Left ventricle myocardium inferior (tissue), 1 donor: ENCODE data around the gene HLA-F. TPM values are rescaled to one million over a fixed set of nuclear protein-coding genes. Genes with fewer than 3 reads are reported as not detected.

Experiments
- DNase-seq: peaks from one replicate; pipeline ENCODE4 v3.0.0-alpha.2; 2020
- H3K27ac ChIP-seq: fragments of 200-600 bp; replicated peaks from 2 replicates; pipeline ENCODE4 v1.8.0; 2021
- H3K27me3 ChIP-seq: fragments of 200-600 bp; 2 replicates; pipeline ENCODE4 v1.8.0; 2021; ENCODE audit warnings: low read depth
- H3K36me3 ChIP-seq: fragments of 200-600 bp; 2 replicates; pipeline ENCODE4 v1.8.0; 2021
- H3K4me1 ChIP-seq: fragments of 200-600 bp; 2 replicates; pipeline ENCODE4 v1.8.0; 2021
- H3K4me3 ChIP-seq: fragments of 200-600 bp; 2 replicates; pipeline ENCODE4 v1.8.0; 2021; ENCODE audit warnings: mild to moderate bottlenecking, moderate library complexity
- H3K9me3 ChIP-seq: fragments of 200-600 bp; replicated peaks from 2 replicates; pipeline ENCODE4 v1.8.0; 2021
- intact Hi-C: fragments of 100-400 bp; cut with micrococcal nuclease; formaldehyde crosslinking; loops from one replicate; pipeline ENCODE4 v1.11.0; 2022
- total RNA-seq: library from RNA; stranded (reverse); fragmentation: NEBNext Ultra II Directional; extraction: Animal tissue kit (Norgen Biotek cat#: 25700); gene quantifications from one replicate; pipeline ENCODE4 v1.2.1, GENCODE V29; 2021
- TF ChIP-seq, protein P1 (sequence below): fragments of 200-600 bp; IDR thresholded peaks from 2 replicates; pipeline ENCODE4 v1.8.0; 2021; ENCODE audit warnings: antibody characterized with exemption, mild to moderate bottlenecking, borderline replicate concordance
- donor health status: DM: no; HTN: yes; CAD: no; lungs with severe emphysema.

The HLA-F gene
- total RNA-seq, 1 donor from 2014 or later: 29.4 TPM

DNA sequence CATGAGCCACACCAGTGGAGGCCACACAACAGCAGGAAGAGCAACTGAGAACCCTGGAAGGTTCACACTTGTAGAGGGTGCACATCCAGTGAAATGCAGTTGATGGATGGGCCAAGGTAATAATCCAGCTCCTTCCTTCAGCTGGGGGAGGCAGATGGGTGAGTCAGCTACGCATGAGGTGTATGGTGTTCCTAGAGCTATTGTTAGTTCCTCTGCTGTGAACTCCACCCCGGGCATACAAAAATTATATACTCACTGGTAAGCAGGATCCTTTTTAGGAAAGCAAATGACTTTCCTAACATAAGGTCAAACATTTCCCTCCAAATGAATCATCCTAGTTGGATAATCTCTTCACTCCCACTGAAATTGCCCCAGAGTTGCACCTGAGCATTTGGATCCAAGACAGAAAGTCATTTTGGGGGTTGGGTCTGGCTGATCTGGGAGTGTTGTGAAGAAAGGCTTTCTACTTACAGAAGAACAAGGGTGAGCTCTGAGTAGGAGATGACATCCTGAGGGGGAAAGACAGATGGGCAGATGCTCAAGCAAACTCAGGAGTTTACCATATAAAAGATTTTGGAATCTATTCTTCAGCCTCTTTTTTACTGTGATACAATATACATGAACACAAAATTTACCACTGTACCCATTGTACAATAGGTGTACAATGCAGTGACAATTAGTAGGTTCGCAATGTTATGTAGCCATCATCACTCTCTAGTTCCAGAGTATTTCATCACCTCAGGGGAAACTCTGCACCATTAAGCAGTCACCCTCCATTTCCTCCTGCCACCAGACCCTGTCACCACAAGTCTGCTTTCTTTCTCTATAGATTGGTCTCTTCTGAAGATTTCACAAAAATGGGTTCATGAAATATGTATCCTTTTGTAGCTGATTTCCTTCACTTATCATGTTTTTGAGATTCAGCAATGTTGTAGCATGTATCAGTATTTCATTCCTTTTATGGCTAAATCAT, 11.1 kb downstream of the HLA-F start:
- H3K4me3 ChIP-seq: no peak overlapping the region
- no peaks in the 10 kb centered on the region for H3K9me3 ChIP-seq
- TF ChIP-seq, protein P1, sequence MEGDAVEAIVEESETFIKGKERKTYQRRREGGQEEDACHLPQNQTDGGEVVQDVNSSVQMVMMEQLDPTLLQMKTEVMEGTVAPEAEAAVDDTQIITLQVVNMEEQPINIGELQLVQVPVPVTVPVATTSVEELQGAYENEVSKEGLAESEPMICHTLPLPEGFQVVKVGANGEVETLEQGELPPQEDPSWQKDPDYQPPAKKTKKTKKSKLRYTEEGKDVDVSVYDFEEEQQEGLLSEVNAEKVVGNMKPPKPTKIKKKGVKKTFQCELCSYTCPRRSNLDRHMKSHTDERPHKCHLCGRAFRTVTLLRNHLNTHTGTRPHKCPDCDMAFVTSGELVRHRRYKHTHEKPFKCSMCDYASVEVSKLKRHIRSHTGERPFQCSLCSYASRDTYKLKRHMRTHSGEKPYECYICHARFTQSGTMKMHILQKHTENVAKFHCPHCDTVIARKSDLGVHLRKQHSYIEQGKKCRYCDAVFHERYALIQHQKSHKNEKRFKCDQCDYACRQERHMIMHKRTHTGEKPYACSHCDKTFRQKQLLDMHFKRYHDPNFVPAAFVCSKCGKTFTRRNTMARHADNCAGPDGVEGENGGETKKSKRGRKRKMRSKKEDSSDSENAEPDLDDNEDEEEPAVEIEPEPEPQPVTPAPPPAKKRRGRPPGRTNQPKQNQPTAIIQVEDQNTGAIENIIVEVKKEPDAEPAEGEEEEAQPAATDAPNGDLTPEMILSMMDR: no peak
- no peaks in the 10 kb centered on the region for H3K27me3 ChIP-seq
- DNase-seq: no peak
- intact Hi-C loops: loop anchor here (10.0 kb wide), 1 partner anchor 100 kb away; no protein-coding TSS in a partner anchor
- no peak overlapping the region for H3K27ac ChIP-seq
- no peaks in the 10 kb centered on the region for H3K36me3 ChIP-seq
- peaks cover 16% of the 10 kb centered on the region for H3K4me1 ChIP-seq

DNA sequence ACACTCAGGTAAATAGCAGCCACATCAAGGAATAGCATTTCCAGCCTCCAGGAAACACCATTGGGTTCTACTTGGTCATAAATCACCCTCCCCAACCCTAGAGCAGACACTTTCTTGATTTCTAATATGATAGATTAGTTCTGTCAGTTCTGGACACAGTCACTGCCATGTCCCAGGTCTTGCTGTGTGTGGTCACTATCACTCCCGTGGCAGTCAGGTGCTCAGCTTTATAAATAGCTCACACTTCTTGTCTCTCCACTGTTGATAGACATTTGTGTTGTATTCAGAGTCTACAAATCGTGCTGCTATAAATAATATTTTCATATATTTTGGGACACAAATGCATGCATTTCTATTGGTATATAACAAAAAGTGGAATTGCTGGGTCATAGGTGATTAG, 13.3 kb downstream of the HLA-F start:
- no peak for DNase-seq
- no peaks in the 10 kb centered on the region for H3K36me3 ChIP-seq
- no peaks in the 10 kb centered on the region for H3K27me3 ChIP-seq
- intact Hi-C loops: loop anchor here (10.0 kb wide), 1 partner anchor 98 kb away; no protein-coding TSS in a partner anchor
- no peaks in the 10 kb centered on the region for H3K9me3 ChIP-seq
- H3K4me1 ChIP-seq: peaks cover 16% of the 10 kb centered on the region
- H3K27ac ChIP-seq: peak overlapping the region; percentile 54
- no peak overlapping the region for H3K4me3 ChIP-seq
- TF ChIP-seq, protein P1: no peak

DNA sequence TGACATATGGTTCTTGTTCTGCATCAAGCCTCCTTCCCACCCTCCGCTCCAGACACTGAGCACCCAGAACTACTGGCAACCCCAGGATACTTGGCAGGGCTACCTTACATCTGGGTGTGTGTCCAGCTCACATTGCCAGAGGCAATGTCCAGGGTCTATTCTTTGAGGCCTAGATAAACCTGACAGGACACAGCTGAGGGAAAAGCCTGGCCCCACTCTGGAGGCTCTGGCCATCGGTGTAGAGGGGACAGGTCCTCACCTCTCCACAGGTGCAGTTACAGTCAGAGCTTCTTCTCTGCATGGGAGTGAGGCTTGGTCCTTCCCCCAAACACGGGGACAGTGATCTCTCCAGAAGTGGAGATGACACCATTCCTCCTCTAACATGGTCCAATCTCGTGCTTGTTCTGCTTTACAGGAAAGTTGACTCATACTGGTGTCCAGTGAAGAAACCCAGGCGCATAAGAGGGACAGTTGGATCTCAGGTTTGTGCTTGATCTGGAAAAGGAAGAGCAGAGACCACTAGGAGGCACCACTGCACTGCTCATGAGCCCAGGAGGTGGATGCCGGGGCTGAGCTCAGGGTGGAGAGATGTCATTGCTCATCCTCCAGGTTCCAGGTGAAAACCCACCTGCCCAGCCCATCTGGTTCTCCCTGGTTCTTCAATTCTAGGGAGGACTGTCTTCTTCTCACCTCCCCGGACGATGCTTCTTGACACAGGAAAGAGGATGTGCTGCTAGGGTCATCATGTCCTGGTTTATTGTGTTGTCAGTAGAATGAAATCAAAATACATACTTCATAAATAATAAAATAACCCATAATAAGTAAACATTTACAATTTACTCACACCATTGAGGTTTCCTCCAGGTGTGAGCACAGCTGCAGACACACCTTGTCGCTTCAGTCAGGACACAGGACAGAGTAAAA, 14.7 kb downstream of the HLA-F start:
- H3K4me3 ChIP-seq: no peak overlapping the region
- H3K9me3 ChIP-seq: no peaks in the 10 kb centered on the region
- H3K36me3 ChIP-seq: no peaks in the 10 kb centered on the region
- peak; percentile 34 for DNase-seq
- intact Hi-C loops: loop anchor here (10.0 kb wide), 1 partner anchor 97 kb away; no protein-coding TSS in a partner anchor
- peak overlapping the region; percentile 11 for H3K27ac ChIP-seq
- no peaks in the 10 kb centered on the region for H3K27me3 ChIP-seq
- peaks cover 16% of the 10 kb centered on the region for H3K4me1 ChIP-seq
- TF ChIP-seq, protein P1: peak; percentile 77

DNA sequence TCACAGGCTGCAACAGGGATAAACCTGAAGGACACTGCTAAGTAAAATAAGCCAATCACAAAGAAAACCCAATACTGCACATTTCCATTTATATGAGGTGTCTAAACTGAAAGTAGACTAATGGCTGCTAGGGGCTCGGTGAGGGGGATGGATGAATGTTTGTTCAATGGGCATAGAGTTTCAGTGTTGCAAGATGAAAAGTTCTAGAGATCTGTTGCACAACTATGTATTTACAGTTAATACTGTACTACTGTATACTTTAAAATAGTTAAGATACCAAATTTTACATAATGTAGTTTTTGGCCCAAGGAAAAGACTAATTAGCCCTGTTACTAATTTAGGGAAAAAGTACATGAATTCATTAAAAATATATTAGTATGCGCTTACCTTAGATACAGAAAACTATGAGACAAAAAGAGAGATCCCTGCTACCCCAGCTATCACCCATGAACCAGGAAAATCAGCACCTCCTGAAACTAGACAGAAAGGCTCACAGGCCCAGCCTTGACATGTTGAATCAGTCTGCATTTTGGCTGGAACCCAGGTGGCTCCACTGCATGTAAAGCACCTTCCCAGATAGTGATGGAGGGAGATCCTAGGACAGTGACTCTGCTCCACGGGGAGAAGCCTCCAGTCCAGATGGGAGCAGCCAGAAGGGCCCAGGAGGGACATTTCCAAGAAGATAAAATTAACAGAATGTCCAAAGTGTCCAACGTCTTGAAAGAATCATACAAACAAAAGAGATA, 16.1 kb downstream of the HLA-F start:
- intact Hi-C loops: loop anchor here (10.0 kb wide), 1 partner anchor 95 kb away; no protein-coding TSS in a partner anchor
- DNase-seq: no peak
- Histone ChIP-seq H3K9me3 (no peaks in the 10 kb centered on the region), H3K27ac (no peak overlapping the region), H3K27me3 (no peaks in the 10 kb centered on the region), H3K4me3 (no peak overlapping the region), H3K4me1 (peaks cover 16% of the 10 kb centered on the region), H3K36me3 (no peaks in the 10 kb centered on the region)
- TF ChIP-seq, protein P1: no peak

DNA sequence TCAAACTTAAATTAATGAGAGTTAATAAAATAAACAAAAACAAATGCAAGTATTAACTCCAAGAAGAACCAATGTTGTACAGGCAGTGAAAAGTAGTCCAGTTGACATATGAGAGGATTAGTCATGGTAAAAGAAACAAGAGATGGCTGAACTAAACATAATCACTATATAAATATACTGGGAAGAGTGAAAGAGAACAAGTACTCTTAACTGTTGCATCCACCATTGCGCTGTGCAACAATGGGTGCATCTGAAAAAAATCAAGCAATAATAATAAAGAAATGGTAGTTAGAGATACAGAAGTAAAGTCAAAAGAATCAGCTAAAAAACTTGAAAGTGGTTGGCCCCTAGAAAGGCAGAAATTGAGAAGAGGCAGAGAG, 16.6 kb downstream of the HLA-F start:
- H3K27me3 ChIP-seq: no peaks in the 10 kb centered on the region
- TF ChIP-seq, protein P1: no peak
- no peak overlapping the region for H3K27ac ChIP-seq
- H3K9me3 ChIP-seq: no peaks in the 10 kb centered on the region
- DNase-seq: no peak
- H3K4me3 ChIP-seq: no peak overlapping the region
- peaks cover 16% of the 10 kb centered on the region for H3K4me1 ChIP-seq
- no peaks in the 10 kb centered on the region for H3K36me3 ChIP-seq
- intact Hi-C loops: loop anchor here (10.0 kb wide), 1 partner anchor 95 kb away; no protein-coding TSS in a partner anchor
